BE2C (cell line): ENCODE measurements around the gene MMP14. TPM values are rescaled to one million over a fixed set of nuclear protein-coding genes. Genes with fewer than 3 reads are reported as not detected.
"Not testable (repeated sequence)": the region's sequence is repeated elsewhere in the genome, so short reads cannot be mapped to it uniquely, and the experiment has no call there.

ENCODE experiments used
- DNase-seq: peaks from one replicate; pipeline ENCODE4 v3.0.0-alpha.2; 2020
- H3K27me3 ChIP-seq: fragments of 250-450 bp; sonication (Bioruptor Pico); 2 replicates; pipeline ENCODE4 v1.5.1; 2020; ENCODE audit warnings: mild to moderate bottlenecking
- H3K36me3 ChIP-seq: fragments of 250-450 bp; sonication (Bioruptor Pico); 2 replicates; pipeline ENCODE4 v1.5.1; 2020; ENCODE audit warnings: mild to moderate bottlenecking
- H3K4me1 ChIP-seq: fragments of 250-450 bp; sonication (Bioruptor Pico); 2 replicates; pipeline ENCODE4 v1.5.1; 2020
- H3K4me3 ChIP-seq: 2 replicates; pipeline ENCODE4 v1.5.1; 2011; ENCODE audit warnings: low read depth, low read length
- H3K9me3 ChIP-seq: fragments of 250-450 bp; sonication (Bioruptor Pico); 2 replicates; pipeline ENCODE4 v1.5.1; 2020
- CTCF ChIP-seq: IDR thresholded peaks from 2 replicates; pipeline ENCODE4 v1.5.1; 2012; ENCODE audit warnings: mild to moderate bottlenecking, low read depth, low read length
- polyA plus RNA-seq: library from polyadenylated mRNA; unstranded; fragments of >200 nt; gene quantifications from one replicate; pipeline ENCODE4 v1.2.1, GENCODE V29; 2012; ENCODE audit warnings: low read depth, missing spikeins; ENCODE audit not compliant: insufficient read length, insufficient read depth

The MMP14 gene
- polyA plus RNA-seq: 1.6 TPM

- Histone ChIP-seq H3K36me3 (peaks cover 18% of the 10 kb centered on the region), H3K4me3 (peak within 1 kb of the TSS; percentile 60), H3K27me3 (peaks cover 17% of the 10 kb centered on the region), H3K4me1 (no peaks in the 10 kb centered on the region), H3K9me3 (no peaks in the 10 kb centered on the region)
- no peak for DNase-seq
- TF ChIP-seq CTCF: peak; percentile 40
Observed at GRCh38 chr14:22836301-22837113, at the start of gene MMP14. Gene MMP14, plus strand, starts transcription at chr14:22836585. Its CDS starts 233 bp downstream, at chr14:22836818.

- H3K36me3 ChIP-seq: no peaks in the 10 kb centered on the region
- no peaks in the 10 kb centered on the region for H3K9me3 ChIP-seq
- H3K4me3 ChIP-seq: no peak overlapping the region
- peaks cover 2% of the 10 kb centered on the region; the same call in 1 of the 2 replicates for H3K4me1 ChIP-seq
- DNase-seq: no peak
- H3K27me3 ChIP-seq: peaks cover 5% of the 10 kb centered on the region
- TF ChIP-seq CTCF: no peak
Observed at GRCh38 chr14:22786685-22787084, 49.7 kb upstream of the MMP14 start.

GRCh38 chr14:22791301-22791700 lies 45.1 kb upstream of the MMP14 start:
- Histone ChIP-seq H3K27me3 (peaks cover 26% of the 10 kb centered on the region), H3K36me3 (no peaks in the 10 kb centered on the region), H3K4me1 (peaks cover 2% of the 10 kb centered on the region; the same call in 1 of the 2 replicates), H3K9me3 (no peaks in the 10 kb centered on the region; the same call in 1 of the 2 replicates), H3K4me3 (no peak overlapping the region)
- TF ChIP-seq CTCF: no peak
- no peak for DNase-seq

- Histone ChIP-seq H3K9me3 (no peaks in the 10 kb centered on the region; the same call in 1 of the 2 replicates), H3K36me3 (no peaks in the 10 kb centered on the region)
- no peak for DNase-seq
Observed at GRCh38 chr14:22792158-22792557, 44.2 kb upstream of the MMP14 start.

GRCh38 chr14:22793550-22793949 lies 42.8 kb upstream of the MMP14 start:
- peaks cover 36% of the 10 kb centered on the region for H3K27me3 ChIP-seq
- DNase-seq, H3K9me3 ChIP-seq, H3K36me3 ChIP-seq, H3K4me3 ChIP-seq, H3K4me1 ChIP-seq: not testable (repeated sequence)

More at GRCh38 chr14:22792158-22792557, 44.2 kb upstream of the MMP14 start:
- TF ChIP-seq CTCF: no peak
- Histone ChIP-seq H3K4me3 (no peak overlapping the region), H3K4me1 (peaks cover 2% of the 10 kb centered on the region; the same call in 1 of the 2 replicates), H3K27me3 (peaks cover 33% of the 10 kb centered on the region)

- no peak for DNase-seq
- no peak overlapping the region for H3K4me3 ChIP-seq
- no peaks in the 10 kb centered on the region for H3K36me3 ChIP-seq
- H3K27me3 ChIP-seq: peaks cover 40% of the 10 kb centered on the region
- TF ChIP-seq CTCF: no peak
- no peaks in the 10 kb centered on the region; the same call in 1 of the 2 replicates for H3K9me3 ChIP-seq
- peaks cover 2% of the 10 kb centered on the region; the same call in 1 of the 2 replicates for H3K4me1 ChIP-seq
Observed at GRCh38 chr14:22793976-22794375, 42.4 kb upstream of the MMP14 start.
